COLO829 (cell line): ENCODE data around the gene CAMK1G.

Experiments used
- DNase-seq: peaks from one replicate; pipeline ENCODE4 v3.0.0; 2012; ENCODE audit warnings: low spot score

The CAMK1G gene

GRCh38 chr1:209583408-209583807, at the start of gene CAMK1G:
Gene CAMK1G, plus strand, starts transcription at chr1:209583714. Its CDS starts 11,270 bp downstream, at chr1:209594984.
- no peak for DNase-seq

- no peak for DNase-seq
Measured at GRCh38 chr1:209534496-209535250, 48.8 kb upstream of the CAMK1G start.

GRCh38 chr1:209536843-209537242, 46.7 kb upstream of the CAMK1G start:
- DNase-seq, result no peak

GRCh38 chr1:209537336-209538114, 46.0 kb upstream of the CAMK1G start:
- DNase-seq, result no peak

- no peak for DNase-seq
Measured at GRCh38 chr1:209539576-209539975, 43.9 kb upstream of the CAMK1G start.

GRCh38 chr1:209542585-209542984, 40.9 kb upstream of the CAMK1G start:
- DNase-seq, result no peak

- DNase-seq, result no peak
Measured at GRCh38 chr1:209544098-209544497, 39.4 kb upstream of the CAMK1G start.

GRCh38 chr1:209545423-209545822, 38.1 kb upstream of the CAMK1G start:
- DNase-seq, result no peak

GRCh38 chr1:209546390-209547085, 37.0 kb upstream of the CAMK1G start:
- no peak for DNase-seq

GRCh38 chr1:209547626-209548025, 35.9 kb upstream of the CAMK1G start:
- DNase-seq, result no peak

- DNase-seq, result no peak
Measured at GRCh38 chr1:209549443-209550205, 33.9 kb upstream of the CAMK1G start.

GRCh38 chr1:209550519-209550918, 33.0 kb upstream of the CAMK1G start:
- no peak for DNase-seq

GRCh38 chr1:209552406-209553264, 30.9 kb upstream of the CAMK1G start:
- no peak for DNase-seq

- DNase-seq, result no peak
Measured at GRCh38 chr1:209554761-209555611, 28.5 kb upstream of the CAMK1G start.

GRCh38 chr1:209556162-209556690, 27.3 kb upstream of the CAMK1G start:
- DNase-seq, result no peak

- DNase-seq, result no peak
Measured at GRCh38 chr1:209557221-209557620, 26.3 kb upstream of the CAMK1G start.

GRCh38 chr1:209560529-209560928, 23.0 kb upstream of the CAMK1G start:
- DNase-seq, result no peak

GRCh38 chr1:209560952-209561351, 22.6 kb upstream of the CAMK1G start:
- no peak for DNase-seq

- DNase-seq, result no peak
Measured at GRCh38 chr1:209561532-209561931, 22.0 kb upstream of the CAMK1G start.

- no peak for DNase-seq
Measured at GRCh38 chr1:209564849-209565248, 18.7 kb upstream of the CAMK1G start.
